Measurements from ENCODE around the gene CCNJL. TPM values are rescaled to one million over a fixed set of nuclear protein-coding genes. Genes with fewer than 3 reads are reported as not detected.

The CCNJL gene
- 0.14 and 0.18 TPM in 2 replicates for total RNA-seq

GRCh38 chr5:160312134-160312959, at the start of gene CCNJL:
CCNJL (minus strand) TSS chr5:160312564; CDS start chr5:160311923, 641 bp downstream.

GRCh38 chr5:160229190-160229742, 83.1 kb downstream of the CCNJL start, which contains the start of gene FABP6:
FABP6 (plus strand) TSS chr5:160229506; CDS start chr5:160229558, 52 bp downstream.

Other genes with a start within 250 kb of the CCNJL start
- 15.8 and 16.7 TPM in 2 replicates for gene PWWP2A, start 193.1 kb downstream of the CCNJL start, total RNA-seq
- gene FABP6, start 83.1 kb downstream of the CCNJL start, total RNA-seq: not detected in 2 replicates
- 0.28 and 0.37 TPM in 2 replicates for gene C1QTNF2, start 58.1 kb upstream of the CCNJL start, total RNA-seq
- 3.0 TPM in 2 replicates for gene FAM200C, start 87.5 kb upstream of the CCNJL start, total RNA-seq
- 81.5 and 88.8 TPM in 2 replicates for gene SLU7, start 106.5 kb upstream of the CCNJL start, total RNA-seq
- gene PTTG1, start 109.3 kb upstream of the CCNJL start, total RNA-seq: 47.0 and 62.2 TPM in 2 replicates

Measured in smooth muscle cell of bladder (primary cell).